HEK293 (cell line): ENCODE measurements around the gene UVSSA.
"Not testable (repeated sequence)": the region's sequence is repeated elsewhere in the genome, so short reads cannot be mapped to it uniquely, and the experiment has no call there.

Experiments
- CTCF ChIA-PET: fragments of 350-600 bp; formaldehyde crosslinking; extraction: SDS; loops from one replicate; lab custom pipeline; 2021; ENCODE audit warnings: antibody characterized with exemption; lab: Yijun Ruan, JAX
- POLR2A ChIA-PET: fragments of 300-600 bp; formaldehyde crosslinking; extraction: SDS; loops from one replicate; lab custom pipeline; 2020; ENCODE audit warnings: antibody characterized with exemption, inconsistent platforms; lab: Yijun Ruan, JAX
- H3K27ac ChIP-seq: fragments of 200-500 bp; sonication (Bioruptor generic); 2 replicates; pipeline ENCODE4 v1.5.1; 2014; ENCODE audit warnings: low read depth, low read length, control low read depth, inconsistent platforms; ENCODE audit errors: extremely low read depth
- H3K36me3 ChIP-seq, 2 experiments: fragments of 200-500 bp in 1 of 2; sonication (Bioruptor generic) in 1 of 2; 1 replicate in 1 of 2; 2 replicates in 1 of 2; pipeline ENCODE4 v1.5.1; 2014 to 2017; ENCODE audit warnings: inconsistent platforms in 2 of 2, low read length in 2 of 2; ENCODE audit not compliant: control insufficient read depth in 2 of 2, insufficient read depth in 1 of 2
- H3K4me1 ChIP-seq: fragments of 200-500 bp; sonication (Bioruptor generic); 2 replicates; pipeline ENCODE4 v1.5.1; 2014; ENCODE audit warnings: mild to moderate bottlenecking, low read length, inconsistent platforms; ENCODE audit not compliant: control insufficient read depth, insufficient read depth
- H3K4me3 ChIP-seq: 2 replicates; pipeline ENCODE4 v1.5.1; 2011; ENCODE audit warnings: low read depth, mild to moderate bottlenecking, control low read depth, low read length, moderate library complexity
- H3K9me3 ChIP-seq: fragments of 200-500 bp; sonication (Bioruptor generic); 2 replicates; pipeline ENCODE4 v1.5.1; 2014; ENCODE audit warnings: low read depth, low read length, inconsistent platforms; ENCODE audit not compliant: control insufficient read depth, insufficient read depth
- BCL11A ChIP-seq: fragments of 450-650 bp; formaldehyde crosslinking; IDR thresholded peaks from 2 replicates; pipeline ENCODE4 v1.5.1; 2016; ENCODE audit warnings: low read depth, missing biosample characterization, missing genetic modification characterization
- MEIS1 ChIP-seq: sonication (generic); formaldehyde crosslinking; IDR thresholded peaks from 2 replicates; pipeline ENCODE4 v1.8.1; 2022; ENCODE audit warnings: missing genetic modification reagents, mild to moderate bottlenecking, borderline replicate concordance
- SALL2 ChIP-seq: fragments of 450-650 bp; formaldehyde crosslinking; IDR thresholded peaks from 2 replicates; pipeline ENCODE4 v1.5.0; 2017; ENCODE audit warnings: missing biosample characterization, mild to moderate bottlenecking, missing genetic modification characterization, borderline replicate concordance
- SCRT2 ChIP-seq: fragments of 450-650 bp; formaldehyde crosslinking; IDR thresholded peaks from 2 replicates; pipeline ENCODE4 v1.5.1; 2016; ENCODE audit warnings: missing biosample characterization, missing genetic modification characterization
- SP2 ChIP-seq: fragments of 450-650 bp; formaldehyde crosslinking; IDR thresholded peaks from 2 replicates; pipeline ENCODE4 v1.5.1; 2016; ENCODE audit warnings: missing biosample characterization, missing genetic modification characterization
- ZBTB17 ChIP-seq: fragments of 450-650 bp; formaldehyde crosslinking; IDR thresholded peaks from 2 replicates; pipeline ENCODE4 v1.5.1; 2016; ENCODE audit warnings: missing biosample characterization, missing genetic modification characterization
- ZBTB21 ChIP-seq: fragments of 450-650 bp; formaldehyde crosslinking; IDR thresholded peaks from 2 replicates; pipeline ENCODE4 v1.5.1; 2017; ENCODE audit warnings: missing biosample characterization, missing genetic modification characterization
- ZFHX2 ChIP-seq: fragments of 450-650 bp; formaldehyde crosslinking; conservative IDR thresholded peaks from 2 replicates; pipeline ENCODE4 v1.5.1; 2016; ENCODE audit warnings: missing biosample characterization, missing genetic modification characterization
- ZFP3 ChIP-seq: fragments of 450-650 bp; formaldehyde crosslinking; IDR thresholded peaks from 2 replicates; pipeline ENCODE4 v1.5.1; 2016; ENCODE audit warnings: low read depth, missing biosample characterization, missing genetic modification characterization
- ZFP37 ChIP-seq: fragments of 450-650 bp; formaldehyde crosslinking; IDR thresholded peaks from 2 replicates; pipeline ENCODE4 v1.5.1; 2016; ENCODE audit warnings: missing biosample characterization, missing genetic modification characterization
- ZNF140 ChIP-seq: fragments of 450-650 bp; formaldehyde crosslinking; IDR thresholded peaks from 2 replicates; pipeline ENCODE4 v1.5.1; 2016; ENCODE audit warnings: missing biosample characterization, missing genetic modification characterization
- ZNF157 ChIP-seq: fragments of 450-650 bp; formaldehyde crosslinking; IDR thresholded peaks from 2 replicates; pipeline ENCODE4 v1.5.1; 2016; ENCODE audit warnings: missing biosample characterization, missing genetic modification characterization
- ZNF211 ChIP-seq: fragments of 450-650 bp; formaldehyde crosslinking; IDR thresholded peaks from 2 replicates; pipeline ENCODE4 v1.5.1; 2016; ENCODE audit warnings: low read depth, missing biosample characterization, missing genetic modification characterization
- ZNF248 ChIP-seq: fragments of 450-650 bp; formaldehyde crosslinking; IDR thresholded peaks from 2 replicates; pipeline ENCODE4 v1.5.1; 2017; ENCODE audit warnings: missing biosample characterization, missing genetic modification characterization
- ZNF302 ChIP-seq: fragments of 450-650 bp; formaldehyde crosslinking; IDR thresholded peaks from 2 replicates; pipeline ENCODE4 v1.5.1; 2016; ENCODE audit warnings: missing biosample characterization, missing genetic modification characterization, low read depth
- ZNF354C ChIP-seq: fragments of 450-650 bp; formaldehyde crosslinking; IDR thresholded peaks from 2 replicates; pipeline ENCODE4 v1.5.1; 2016; ENCODE audit warnings: missing biosample characterization, missing genetic modification characterization, low read depth, borderline replicate concordance
- ZNF48 ChIP-seq: fragments of 450-650 bp; formaldehyde crosslinking; IDR thresholded peaks from 2 replicates; pipeline ENCODE4 v1.5.1; 2016; ENCODE audit warnings: missing biosample characterization, missing genetic modification characterization
- ZNF521 ChIP-seq: fragments of 450-650 bp; formaldehyde crosslinking; IDR thresholded peaks from 2 replicates; pipeline ENCODE4 v1.5.1; 2017; ENCODE audit warnings: missing biosample characterization, mild to moderate bottlenecking, missing genetic modification characterization
- ZNF670 ChIP-seq: fragments of 450-650 bp; formaldehyde crosslinking; IDR thresholded peaks from 2 replicates; pipeline ENCODE4 v1.5.1; 2016; ENCODE audit warnings: missing biosample characterization, missing genetic modification characterization, low read depth
- ZSCAN30 ChIP-seq: fragments of 450-650 bp; IDR thresholded peaks from 2 replicates; pipeline ENCODE4 v1.5.1; 2018; ENCODE audit warnings: missing biosample characterization, mild to moderate bottlenecking, missing genetic modification characterization, moderate library complexity
- TF ChIP-seq, protein P1 (sequence below): fragments of 450-650 bp; IDR thresholded peaks from 2 replicates; pipeline ENCODE4 v1.5.1; 2018; ENCODE audit warnings: missing biosample characterization, missing genetic modification characterization
- TF ChIP-seq, protein P2 (sequence below): fragments of 450-650 bp; formaldehyde crosslinking; IDR thresholded peaks from 2 replicates; pipeline ENCODE4 v1.5.1; 2017; ENCODE audit warnings: missing biosample characterization, missing genetic modification characterization
- TF ChIP-seq, protein P3 (sequence below): fragments of 450-650 bp; formaldehyde crosslinking; IDR thresholded peaks from 2 replicates; pipeline ENCODE4 v1.5.1; 2016; ENCODE audit warnings: missing biosample characterization, missing genetic modification characterization
- TF ChIP-seq, protein P4 (sequence below): fragments of 450-650 bp; formaldehyde crosslinking; IDR thresholded peaks from 2 replicates; pipeline ENCODE4 v1.5.1; 2017; ENCODE audit warnings: missing biosample characterization, missing genetic modification characterization

Gene UVSSA

DNA sequence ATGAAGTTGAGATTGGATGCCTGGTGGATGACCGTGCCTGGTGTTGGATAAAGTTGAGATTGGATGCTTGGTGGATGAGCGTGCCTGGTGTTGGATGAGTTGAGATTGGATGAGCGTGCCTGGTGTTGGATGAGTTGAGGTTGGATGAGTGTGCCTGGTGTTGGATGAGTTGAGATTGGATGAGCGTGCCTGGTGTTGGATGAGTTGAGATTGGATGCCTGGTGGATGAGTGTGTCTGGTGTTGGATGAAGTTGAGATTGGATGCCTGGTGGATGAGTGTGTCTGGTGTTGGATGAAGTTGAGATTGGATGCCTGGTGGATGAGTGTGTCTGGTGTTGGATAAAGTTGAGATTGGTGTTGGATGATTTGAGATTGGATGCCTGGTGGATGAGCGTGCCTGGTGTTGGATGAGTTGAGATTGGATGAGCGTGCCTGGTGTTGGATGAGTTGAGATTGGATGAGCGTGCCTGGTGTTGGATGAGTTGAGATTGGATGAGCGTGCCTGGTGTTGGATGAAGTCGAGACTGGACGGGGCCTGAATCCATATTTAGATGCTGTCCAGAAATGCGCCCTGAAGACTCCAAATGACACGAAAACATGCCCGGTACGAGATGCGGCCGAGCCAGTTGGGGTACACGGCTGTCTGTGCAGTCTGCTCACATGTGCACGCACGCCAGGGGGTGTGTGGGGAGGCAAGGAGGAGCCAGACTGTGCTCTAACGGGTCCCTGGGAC, 22.4 kb upstream of the UVSSA start:
- H3K4me1 ChIP-seq, H3K9me3 ChIP-seq, CTCF ChIA-PET, H3K27ac ChIP-seq, H3K4me3 ChIP-seq, POLR2A ChIA-PET: not testable (repeated sequence)
- H3K36me3 ChIP-seq: peaks cover 0 to 77% of the 10 kb centered on the region in 2 experiments; a peak in 2 of 3 replicates
- peak; percentile 64 for TF ChIP-seq ZBTB17
- TF ChIP-seq, all 188 proteins: peak for 1; not testable (repeated sequence) for 187

DNA sequence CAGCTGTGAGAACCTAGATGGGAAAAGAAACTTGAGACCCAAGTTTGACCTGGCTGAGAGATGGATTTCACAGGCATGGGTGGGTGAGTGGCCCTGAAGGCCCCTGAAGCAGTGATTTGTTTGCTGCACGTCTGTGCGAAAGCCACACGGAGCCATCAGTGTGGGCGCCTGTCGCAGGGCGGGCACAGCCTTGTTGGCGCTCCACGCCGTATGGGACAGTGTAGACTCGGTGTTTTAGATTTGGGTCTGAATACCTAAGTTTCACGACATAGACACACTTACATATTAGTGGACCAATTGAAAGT, 21.9 kb upstream of the UVSSA start:
- Histone ChIP-seq H3K36me3 (peaks cover 0 to 80% of the 10 kb centered on the region in 2 experiments; a peak in 2 of 3 replicates), H3K27ac (no peak overlapping the region), H3K9me3 (no peaks in the 10 kb centered on the region), H3K4me1 (no peaks in the 10 kb centered on the region), H3K4me3 (no peak overlapping the region)
- ChIA-PET POLR2A (no interaction called here), CTCF (no interaction called here)
- no peak for TF ChIP-seq MEIS1 (CRISPR knock-in tag)
- TF ChIP-seq ZNF140 (tag by site-specific recombination): no peak
- no peak for TF ChIP-seq ZBTB17
- TF ChIP-seq ZNF48: no peak
- TF ChIP-seq ZNF211 (tag by site-specific recombination): no peak
- TF ChIP-seq, protein P1, sequence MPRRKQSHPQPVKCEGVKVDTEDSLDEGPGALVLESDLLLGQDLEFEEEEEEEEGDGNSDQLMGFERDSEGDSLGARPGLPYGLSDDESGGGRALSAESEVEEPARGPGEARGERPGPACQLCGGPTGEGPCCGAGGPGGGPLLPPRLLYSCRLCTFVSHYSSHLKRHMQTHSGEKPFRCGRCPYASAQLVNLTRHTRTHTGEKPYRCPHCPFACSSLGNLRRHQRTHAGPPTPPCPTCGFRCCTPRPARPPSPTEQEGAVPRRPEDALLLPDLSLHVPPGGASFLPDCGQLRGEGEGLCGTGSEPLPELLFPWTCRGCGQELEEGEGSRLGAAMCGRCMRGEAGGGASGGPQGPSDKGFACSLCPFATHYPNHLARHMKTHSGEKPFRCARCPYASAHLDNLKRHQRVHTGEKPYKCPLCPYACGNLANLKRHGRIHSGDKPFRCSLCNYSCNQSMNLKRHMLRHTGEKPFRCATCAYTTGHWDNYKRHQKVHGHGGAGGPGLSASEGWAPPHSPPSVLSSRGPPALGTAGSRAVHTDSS: no peak
- no peak for TF ChIP-seq ZNF521 (tag by site-specific recombination)
- TF ChIP-seq ZNF157 (tag by site-specific recombination): no peak
- TF ChIP-seq, protein P2, sequence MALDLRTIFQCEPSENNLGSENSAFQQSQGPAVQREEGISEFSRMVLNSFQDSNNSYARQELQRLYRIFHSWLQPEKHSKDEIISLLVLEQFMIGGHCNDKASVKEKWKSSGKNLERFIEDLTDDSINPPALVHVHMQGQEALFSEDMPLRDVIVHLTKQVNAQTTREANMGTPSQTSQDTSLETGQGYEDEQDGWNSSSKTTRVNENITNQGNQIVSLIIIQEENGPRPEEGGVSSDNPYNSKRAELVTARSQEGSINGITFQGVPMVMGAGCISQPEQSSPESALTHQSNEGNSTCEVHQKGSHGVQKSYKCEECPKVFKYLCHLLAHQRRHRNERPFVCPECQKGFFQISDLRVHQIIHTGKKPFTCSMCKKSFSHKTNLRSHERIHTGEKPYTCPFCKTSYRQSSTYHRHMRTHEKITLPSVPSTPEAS: no peak
- TF ChIP-seq ZBTB21 (tag by site-specific recombination): no peak
- TF ChIP-seq SP2: no peak
- no peak for TF ChIP-seq ZNF248 (tag by site-specific recombination)
- TF ChIP-seq, protein P3, sequence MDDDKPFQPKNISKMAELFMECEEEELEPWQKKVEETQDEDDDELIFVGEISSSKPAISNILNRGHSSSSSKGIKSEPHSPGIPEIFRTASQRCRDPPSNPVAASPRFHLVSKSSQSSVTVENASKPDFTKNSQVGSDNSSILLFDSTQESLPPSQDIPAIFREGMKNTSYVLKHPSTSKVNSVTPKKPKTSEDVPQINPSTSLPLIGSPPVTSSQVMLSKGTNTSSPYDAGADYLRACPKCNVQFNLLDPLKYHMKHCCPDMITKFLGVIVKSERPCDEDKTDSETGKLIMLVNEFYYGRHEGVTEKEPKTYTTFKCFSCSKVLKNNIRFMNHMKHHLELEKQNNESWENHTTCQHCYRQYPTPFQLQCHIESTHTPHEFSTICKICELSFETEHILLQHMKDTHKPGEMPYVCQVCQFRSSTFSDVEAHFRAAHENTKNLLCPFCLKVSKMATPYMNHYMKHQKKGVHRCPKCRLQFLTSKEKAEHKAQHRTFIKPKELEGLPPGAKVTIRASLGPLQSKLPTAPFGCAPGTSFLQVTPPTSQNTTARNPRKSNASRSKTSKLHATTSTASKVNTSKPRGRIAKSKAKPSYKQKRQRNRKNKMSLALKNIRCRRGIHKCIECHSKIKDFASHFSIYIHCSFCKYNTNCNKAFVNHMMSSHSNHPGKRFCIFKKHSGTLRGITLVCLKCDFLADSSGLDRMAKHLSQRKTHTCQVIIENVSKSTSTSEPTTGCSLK (tag by site-specific recombination): no peak
- no peak for TF ChIP-seq SALL2
- TF ChIP-seq, all 188 proteins: peak for 0

DNA sequence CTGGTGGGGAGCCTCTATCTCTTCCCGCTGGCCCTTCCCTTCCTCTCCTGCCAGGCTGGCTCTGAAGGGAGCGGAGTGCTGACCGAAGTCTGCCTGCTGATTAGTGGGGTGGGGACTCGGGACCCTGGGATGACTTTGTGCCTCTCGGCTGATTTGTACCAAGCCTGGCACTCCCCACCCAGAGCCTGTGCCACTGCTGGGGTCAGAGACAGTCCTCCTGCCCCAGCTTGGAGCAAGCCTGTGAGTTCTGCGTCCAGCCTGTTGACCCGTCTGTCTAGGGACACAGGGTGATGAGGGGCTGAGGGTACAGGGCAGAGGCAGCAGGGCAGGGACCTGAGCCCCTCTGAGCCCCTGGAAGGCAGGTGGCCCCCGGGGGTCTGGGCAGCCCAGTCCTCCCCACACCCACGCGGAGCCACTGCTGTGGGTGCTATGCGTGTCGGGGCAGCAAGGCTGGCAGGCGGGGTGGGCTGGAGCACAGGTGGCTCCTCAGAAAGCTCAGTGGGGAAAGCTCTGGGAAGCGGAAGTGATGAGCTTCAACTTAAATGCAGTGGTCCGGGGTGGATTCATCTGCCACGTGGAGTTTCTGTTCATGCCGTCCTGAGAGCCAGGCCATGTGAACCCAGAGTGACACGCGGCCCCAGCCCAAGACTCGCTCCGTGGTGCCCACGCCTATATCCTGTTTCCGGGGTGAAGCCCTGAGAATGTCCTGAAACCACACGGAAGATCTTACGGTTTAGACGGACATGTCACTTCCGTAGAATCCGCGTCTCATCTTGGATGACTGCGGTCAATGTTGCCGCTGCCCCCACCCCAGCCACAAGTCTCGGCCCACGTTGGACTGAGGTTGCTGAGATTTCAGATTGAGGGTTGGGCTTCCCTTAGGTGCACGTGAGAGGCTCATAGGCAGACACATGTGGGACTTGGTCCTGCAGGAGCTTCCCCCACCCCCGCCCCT, 21.1 kb upstream of the UVSSA start:
- Histone ChIP-seq H3K9me3 (no peaks in the 10 kb centered on the region), H3K4me3 (no peak overlapping the region), H3K36me3 (peaks cover 0 to 85% of the 10 kb centered on the region in 2 experiments; a peak in 2 of 3 replicates), H3K27ac (no peak overlapping the region), H3K4me1 (no peaks in the 10 kb centered on the region)
- POLR2A ChIA-PET: no interaction called here
- CTCF ChIA-PET: no interaction called here
- TF ChIP-seq BCL11A (tag by site-specific recombination) (no peak), ZFHX2 (tag by site-specific recombination) (no peak), ZFP3 (no peak), ZNF670 (tag by site-specific recombination) (no peak), ZFP37 (no peak), ZSCAN30 (tag by site-specific recombination) (no peak), ZNF354C (tag by site-specific recombination) (no peak), SCRT2 (tag by site-specific recombination) (no peak), ZNF302 (no peak)
- TF ChIP-seq, protein P4, sequence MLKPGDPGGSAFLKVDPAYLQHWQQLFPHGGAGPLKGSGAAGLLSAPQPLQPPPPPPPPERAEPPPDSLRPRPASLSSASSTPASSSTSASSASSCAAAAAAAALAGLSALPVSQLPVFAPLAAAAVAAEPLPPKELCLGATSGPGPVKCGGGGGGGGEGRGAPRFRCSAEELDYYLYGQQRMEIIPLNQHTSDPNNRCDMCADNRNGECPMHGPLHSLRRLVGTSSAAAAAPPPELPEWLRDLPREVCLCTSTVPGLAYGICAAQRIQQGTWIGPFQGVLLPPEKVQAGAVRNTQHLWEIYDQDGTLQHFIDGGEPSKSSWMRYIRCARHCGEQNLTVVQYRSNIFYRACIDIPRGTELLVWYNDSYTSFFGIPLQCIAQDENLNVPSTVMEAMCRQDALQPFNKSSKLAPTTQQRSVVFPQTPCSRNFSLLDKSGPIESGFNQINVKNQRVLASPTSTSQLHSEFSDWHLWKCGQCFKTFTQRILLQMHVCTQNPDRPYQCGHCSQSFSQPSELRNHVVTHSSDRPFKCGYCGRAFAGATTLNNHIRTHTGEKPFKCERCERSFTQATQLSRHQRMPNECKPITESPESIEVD (tag by site-specific recombination): no peak
